GM10266 (cell line): ENCODE measurements around the gene SLC35G3.
"Not testable (repeated sequence)": the region's sequence is repeated elsewhere in the genome, so short reads cannot be mapped to it uniquely, and the experiment has no call there.

Source experiments
- DNase-seq: peaks from one replicate; pipeline ENCODE4 v3.0.0; 2012; ENCODE audit errors: extremely low spot score
- CTCF ChIP-seq: IDR thresholded peaks from 2 replicates; pipeline ENCODE4 v1.5.1; 2012; ENCODE audit warnings: mild to moderate bottlenecking, low read depth; ENCODE audit not compliant: control insufficient read depth, insufficient read depth; ENCODE audit errors: missing control alignments

The SLC35G3 gene

GRCh38 chr17:35154196-35155165 lies 39.7 kb downstream of the SLC35G3 start:
- no peak for DNase-seq
- TF ChIP-seq CTCF: no peak

GRCh38 chr17:35152421-35153140 lies 41.6 kb downstream of the SLC35G3 start:
- DNase-seq: no peak
- no peak for TF ChIP-seq CTCF

- not testable (repeated sequence) for DNase-seq
Observed at GRCh38 chr17:35151080-35151479, 43.1 kb downstream of the SLC35G3 start.

- TF ChIP-seq CTCF: no peak
Observed at GRCh38 chr17:35149941-35150340, 44.3 kb downstream of the SLC35G3 start.

GRCh38 chr17:35148144-35148543 lies 46.0 kb downstream of the SLC35G3 start:
- no peak for TF ChIP-seq CTCF
- no peak for DNase-seq

More at GRCh38 chr17:35149941-35150340, 44.3 kb downstream of the SLC35G3 start:
- DNase-seq: no peak

GRCh38 chr17:35147375-35147905 lies 46.8 kb downstream of the SLC35G3 start, which contains the start of gene UNC45B:
Gene UNC45B (plus strand): TSS chr17:35147817. CDS start chr17:35148264, 447 bp downstream.
- DNase-seq: no peak
- no peak for TF ChIP-seq CTCF

GRCh38 chr17:35146214-35146833 lies 47.9 kb downstream of the SLC35G3 start:
- no peak for TF ChIP-seq CTCF
- DNase-seq: no peak
